WTC11 (cell line): ENCODE results near the gene RPL12. TPM values are rescaled to one million over a fixed set of nuclear protein-coding genes. Genes with fewer than 3 reads are reported as not detected.
A peak's percentile ranks its signal among the peaks of the same experiment; 100 is the strongest.

Experiments
- ATAC-seq: fragments of 200-7000 bp; cut with Tn5 transposase; 2 replicates; pipeline ENCODE4 v1.10.0; 2021; ENCODE audit warnings: mild to moderate bottlenecking, moderate library complexity
- CTCF ChIA-PET: fragments of 300-600 bp; sonication (Branson Sonifier 250); formaldehyde crosslinking; loops from one replicate; lab custom pipeline; 2021; ENCODE audit warnings: antibody characterized with exemption; lab: Charles Lee
- POLR2A ChIA-PET: fragments of 350-600 bp; sonication (Branson Sonifier 250); formaldehyde crosslinking; loops from one replicate; lab custom pipeline; 2021; ENCODE audit warnings: antibody characterized with exemption; lab: Charles Lee
- DNase-seq: peaks from one replicate; pipeline ENCODE4 v3.0.0; 2021; ENCODE audit warnings: low spot score
- H3K27ac Mint-ChIP-seq: 2 replicates; pipeline ENCODE4 v1.8.0; 2021; ENCODE audit warnings: mixed read lengths
- H3K27me3 Mint-ChIP-seq: 2 replicates; pipeline ENCODE4 v1.8.0; 2021; ENCODE audit warnings: low read depth, mild to moderate bottlenecking, moderate library complexity, mixed read lengths
- H3K36me3 Mint-ChIP-seq: 2 replicates; pipeline ENCODE4 v1.8.0; 2021; ENCODE audit warnings: mixed read lengths
- H3K4me1 Mint-ChIP-seq: 2 replicates; pipeline ENCODE4 v1.8.0; 2022; ENCODE audit warnings: mixed read lengths
- H3K4me3 Mint-ChIP-seq: 2 replicates; pipeline ENCODE4 v1.8.0; 2021; ENCODE audit warnings: mild to moderate bottlenecking, moderate library complexity, mixed read lengths
- H3K9me3 Mint-ChIP-seq: 2 replicates; pipeline ENCODE4 v1.8.0; 2021; ENCODE audit warnings: mixed read lengths
- CBFB ChIP-seq: sonication (generic); formaldehyde crosslinking; IDR thresholded peaks from 2 replicates; pipeline ENCODE4 v1.8.1; 2022; ENCODE audit warnings: mild to moderate bottlenecking, low read depth, missing genetic modification reagents
- E2F1 ChIP-seq: sonication (generic); formaldehyde crosslinking; IDR thresholded peaks from 2 replicates; pipeline ENCODE4 v1.8.0; 2022; ENCODE audit warnings: mild to moderate bottlenecking, missing genetic modification reagents
- E2F5 ChIP-seq: sonication (generic); formaldehyde crosslinking; IDR thresholded peaks from 2 replicates; pipeline ENCODE4 v1.8.1; 2022; ENCODE audit warnings: mild to moderate bottlenecking, moderate library complexity, missing genetic modification reagents
- ELF4 ChIP-seq: sonication (generic); formaldehyde crosslinking; IDR thresholded peaks from 2 replicates; pipeline ENCODE4 v1.8.1; 2022; ENCODE audit warnings: low read depth, mild to moderate bottlenecking, moderate library complexity, missing genetic modification reagents
- OVOL2 ChIP-seq: fragments of 250-450 bp; sonication (Bioruptor Pico); IDR thresholded peaks from 2 replicates; pipeline ENCODE4 v1.9.0; 2021; ENCODE audit warnings: mild to moderate bottlenecking, borderline replicate concordance
- RELA ChIP-seq: sonication (generic); formaldehyde crosslinking; IDR thresholded peaks from 2 replicates; pipeline ENCODE4 v1.8.1; 2022; ENCODE audit warnings: missing genetic modification reagents, mild to moderate bottlenecking, borderline replicate concordance
- TEAD4 ChIP-seq: sonication (generic); formaldehyde crosslinking; IDR thresholded peaks from 2 replicates; pipeline ENCODE4 v1.8.0; 2022; ENCODE audit warnings: mild to moderate bottlenecking, missing genetic modification reagents
- total RNA-seq: library from RNA; stranded (reverse); gene quantifications from 3 replicates; pipeline ENCODE4 v1.2.3, GENCODE V29; 2021
- TF ChIP-seq, protein P1 (sequence below): fragments of 250-450 bp; sonication (Bioruptor Pico); IDR thresholded peaks from 2 replicates; pipeline ENCODE4 v1.9.0; 2021; ENCODE audit warnings: moderate library complexity, mild to moderate bottlenecking, inconsistent platforms, borderline replicate concordance
- TF ChIP-seq, protein P2 (sequence below): fragments of 250-450 bp; sonication (Bioruptor Pico); IDR thresholded peaks from 2 replicates; pipeline ENCODE4 v1.9.0; 2021; ENCODE audit warnings: mild to moderate bottlenecking, borderline replicate concordance
- TF ChIP-seq, protein P3 (sequence below): sonication (generic); formaldehyde crosslinking; conservative IDR thresholded peaks from 2 replicates; pipeline ENCODE4 v1.8.1; 2023; ENCODE audit warnings: mild to moderate bottlenecking, low read depth, missing genetic modification reagents, moderate library complexity

Gene RPL12
- total RNA-seq, 1 experiment from 2014 or later: 1,902 TPM

DNA sequence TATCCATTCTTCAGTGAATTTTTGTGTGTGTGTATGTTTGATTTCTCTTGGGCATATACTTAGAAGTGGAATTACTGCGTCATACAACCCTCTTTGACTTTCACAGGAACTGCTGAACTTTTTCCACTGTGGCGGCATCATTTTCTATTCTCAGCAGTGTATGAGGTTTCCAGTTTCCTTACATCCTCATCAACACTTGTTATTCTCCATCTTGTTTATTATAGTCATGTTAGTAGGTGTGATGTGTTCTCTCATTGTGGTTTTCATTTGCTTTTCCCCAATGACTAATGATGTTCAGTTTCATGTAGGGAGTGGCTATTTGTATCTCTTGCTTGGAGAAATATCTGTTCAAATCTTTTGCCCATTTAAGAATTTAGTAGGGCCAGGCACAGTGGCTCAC is 24.4 kb downstream of the RPL12 start (continued):
- TF ChIP-seq RELA: no peak
- no peak for TF ChIP-seq ELF4 (CRISPR knock-in tag)
- TF ChIP-seq E2F1: no peak
- TF ChIP-seq, protein P1, sequence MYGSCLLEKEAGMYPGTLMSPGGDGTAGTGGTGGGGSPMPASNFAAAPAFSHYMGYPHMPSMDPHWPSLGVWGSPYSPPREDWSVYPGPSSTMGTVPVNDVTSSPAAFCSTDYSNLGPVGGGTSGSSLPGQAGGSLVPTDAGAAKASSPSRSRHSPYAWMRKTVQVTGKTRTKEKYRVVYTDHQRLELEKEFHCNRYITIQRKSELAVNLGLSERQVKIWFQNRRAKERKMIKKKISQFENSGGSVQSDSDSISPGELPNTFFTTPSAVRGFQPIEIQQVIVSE (CRISPR knock-in tag): no peak
- no peak for TF ChIP-seq OVOL2 (CRISPR knock-in tag)
- no peak for TF ChIP-seq CBFB
- TF ChIP-seq, protein P2, sequence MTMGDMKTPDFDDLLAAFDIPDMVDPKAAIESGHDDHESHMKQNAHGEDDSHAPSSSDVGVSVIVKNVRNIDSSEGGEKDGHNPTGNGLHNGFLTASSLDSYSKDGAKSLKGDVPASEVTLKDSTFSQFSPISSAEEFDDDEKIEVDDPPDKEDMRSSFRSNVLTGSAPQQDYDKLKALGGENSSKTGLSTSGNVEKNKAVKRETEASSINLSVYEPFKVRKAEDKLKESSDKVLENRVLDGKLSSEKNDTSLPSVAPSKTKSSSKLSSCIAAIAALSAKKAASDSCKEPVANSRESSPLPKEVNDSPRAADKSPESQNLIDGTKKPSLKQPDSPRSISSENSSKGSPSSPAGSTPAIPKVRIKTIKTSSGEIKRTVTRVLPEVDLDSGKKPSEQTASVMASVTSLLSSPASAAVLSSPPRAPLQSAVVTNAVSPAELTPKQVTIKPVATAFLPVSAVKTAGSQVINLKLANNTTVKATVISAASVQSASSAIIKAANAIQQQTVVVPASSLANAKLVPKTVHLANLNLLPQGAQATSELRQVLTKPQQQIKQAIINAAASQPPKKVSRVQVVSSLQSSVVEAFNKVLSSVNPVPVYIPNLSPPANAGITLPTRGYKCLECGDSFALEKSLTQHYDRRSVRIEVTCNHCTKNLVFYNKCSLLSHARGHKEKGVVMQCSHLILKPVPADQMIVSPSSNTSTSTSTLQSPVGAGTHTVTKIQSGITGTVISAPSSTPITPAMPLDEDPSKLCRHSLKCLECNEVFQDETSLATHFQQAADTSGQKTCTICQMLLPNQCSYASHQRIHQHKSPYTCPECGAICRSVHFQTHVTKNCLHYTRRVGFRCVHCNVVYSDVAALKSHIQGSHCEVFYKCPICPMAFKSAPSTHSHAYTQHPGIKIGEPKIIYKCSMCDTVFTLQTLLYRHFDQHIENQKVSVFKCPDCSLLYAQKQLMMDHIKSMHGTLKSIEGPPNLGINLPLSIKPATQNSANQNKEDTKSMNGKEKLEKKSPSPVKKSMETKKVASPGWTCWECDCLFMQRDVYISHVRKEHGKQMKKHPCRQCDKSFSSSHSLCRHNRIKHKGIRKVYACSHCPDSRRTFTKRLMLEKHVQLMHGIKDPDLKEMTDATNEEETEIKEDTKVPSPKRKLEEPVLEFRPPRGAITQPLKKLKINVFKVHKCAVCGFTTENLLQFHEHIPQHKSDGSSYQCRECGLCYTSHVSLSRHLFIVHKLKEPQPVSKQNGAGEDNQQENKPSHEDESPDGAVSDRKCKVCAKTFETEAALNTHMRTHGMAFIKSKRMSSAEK (CRISPR knock-in tag): no peak
- no peak for TF ChIP-seq E2F5 (CRISPR knock-in tag)
- TF ChIP-seq TEAD4 (CRISPR knock-in tag): no peak

GRCh38 chr9:127424676-127424999 is 26.6 kb downstream of the RPL12 start:
- TF ChIP-seq E2F1: 0 out of 2 replicates have a peak, but pooled peaks have one; percentile 54
- TF ChIP-seq, protein P3, sequence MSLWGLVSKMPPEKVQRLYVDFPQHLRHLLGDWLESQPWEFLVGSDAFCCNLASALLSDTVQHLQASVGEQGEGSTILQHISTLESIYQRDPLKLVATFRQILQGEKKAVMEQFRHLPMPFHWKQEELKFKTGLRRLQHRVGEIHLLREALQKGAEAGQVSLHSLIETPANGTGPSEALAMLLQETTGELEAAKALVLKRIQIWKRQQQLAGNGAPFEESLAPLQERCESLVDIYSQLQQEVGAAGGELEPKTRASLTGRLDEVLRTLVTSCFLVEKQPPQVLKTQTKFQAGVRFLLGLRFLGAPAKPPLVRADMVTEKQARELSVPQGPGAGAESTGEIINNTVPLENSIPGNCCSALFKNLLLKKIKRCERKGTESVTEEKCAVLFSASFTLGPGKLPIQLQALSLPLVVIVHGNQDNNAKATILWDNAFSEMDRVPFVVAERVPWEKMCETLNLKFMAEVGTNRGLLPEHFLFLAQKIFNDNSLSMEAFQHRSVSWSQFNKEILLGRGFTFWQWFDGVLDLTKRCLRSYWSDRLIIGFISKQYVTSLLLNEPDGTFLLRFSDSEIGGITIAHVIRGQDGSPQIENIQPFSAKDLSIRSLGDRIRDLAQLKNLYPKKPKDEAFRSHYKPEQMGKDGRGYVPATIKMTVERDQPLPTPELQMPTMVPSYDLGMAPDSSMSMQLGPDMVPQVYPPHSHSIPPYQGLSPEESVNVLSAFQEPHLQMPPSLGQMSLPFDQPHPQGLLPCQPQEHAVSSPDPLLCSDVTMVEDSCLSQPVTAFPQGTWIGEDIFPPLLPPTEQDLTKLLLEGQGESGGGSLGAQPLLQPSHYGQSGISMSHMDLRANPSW: no peak
- ChIA-PET POLR2A (interaction anchor here (0.6 to 1.4 kb wide), 6 partner anchors 9 to 64 kb away, joined by 3 to 9 read pairs (median 3); partner anchors contain the start of genes LRSAM1, RPL12 and SLC2A8), CTCF (interaction anchor here (0.9 to 1.4 kb wide), 13 partner anchors 27 to 519 kb away, joined by 3 to 12 read pairs (median 3); partner anchors contain the start of genes LRSAM1, RPL12, SLC2A8 and TOR2A)
- Mint-ChIP-seq H3K27me3 (no peaks in the 10 kb centered on the region), H3K4me1 (peaks cover 24% of the 10 kb centered on the region), H3K27ac (peak overlapping the region; percentile 99), H3K4me3 (peak overlapping the region; percentile 98), H3K36me3 (peaks cover 19% of the 10 kb centered on the region), H3K9me3 (no peaks in the 10 kb centered on the region)
- ATAC-seq (no peak; the same call in none of the 2 replicates), DNase-seq (no peak)
